Esophagus squamous epithelium (tissue), 4 donors: ENCODE results near the gene HOXB6.

Source experiments
- POLR2A ChIP-seq, 4 donors: fragments of 450-650 bp; IDR thresholded peaks; one replicate each; pipeline ENCODE4 v1.6.1; 2017; ENCODE audit warnings: antibody characterized with exemption in 4 of 4, mild to moderate bottlenecking in 4 of 4, moderate library complexity in 3 of 4
- TF ChIP-seq, protein P1 (sequence below), 6 experiments: fragments of 450-650 bp in 4 of 6; fragments of 200-600 bp in 2 of 6; sonication (generic) in 2 of 6; IDR thresholded peaks; one replicate each; pipeline ENCODE4 v1.5.1; 2016 to 2019; ENCODE audit warnings: antibody characterized with exemption in 6 of 6, mild to moderate bottlenecking in 4 of 6, moderate library complexity in 4 of 6

DNA sequence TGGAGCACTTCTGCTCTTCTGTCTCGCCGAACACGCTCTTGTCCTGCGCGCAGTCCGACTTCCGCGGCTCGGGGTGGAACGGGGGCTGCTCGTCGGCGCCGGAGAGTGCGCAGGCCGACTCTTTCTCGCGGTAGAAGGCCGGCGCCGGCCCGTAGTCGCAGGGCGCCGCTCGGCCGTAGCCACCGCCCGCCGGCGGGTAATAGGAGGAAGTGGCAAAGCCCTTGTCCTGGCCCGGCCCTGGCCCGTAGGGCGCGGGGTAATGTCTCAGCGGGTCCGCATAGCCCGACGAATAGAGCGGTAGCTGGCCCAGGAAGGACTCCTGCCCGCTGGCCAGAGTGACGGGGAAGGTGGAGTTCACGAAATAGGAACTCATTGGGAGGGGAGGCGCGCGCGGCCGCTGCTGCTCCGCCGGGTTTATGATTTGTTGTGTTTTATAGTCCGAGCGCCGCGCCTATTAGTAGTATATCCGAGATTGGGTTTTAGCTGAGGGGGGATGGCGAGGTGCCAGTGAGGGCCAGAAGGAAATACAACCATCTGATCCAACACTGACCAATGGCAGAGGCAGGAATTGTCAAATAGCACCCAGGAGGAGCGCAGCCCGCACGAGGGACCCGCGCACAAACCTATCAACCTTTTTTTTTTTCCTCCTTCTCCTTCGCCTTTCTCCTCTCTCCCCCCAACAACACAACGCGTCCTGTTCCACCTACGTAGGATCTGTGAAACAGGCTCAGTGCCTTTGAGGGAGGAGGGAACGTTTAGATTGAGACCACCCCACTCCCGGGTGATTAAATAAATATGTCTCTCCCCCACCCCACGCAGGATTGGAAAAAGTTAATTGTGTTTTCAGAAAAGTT is 6.8 kb downstream of the HOXB6 start:
- TF ChIP-seq POLR2A (IDR thresholded peaks at IDR 0.05), result no peak
- TF ChIP-seq, protein P1, sequence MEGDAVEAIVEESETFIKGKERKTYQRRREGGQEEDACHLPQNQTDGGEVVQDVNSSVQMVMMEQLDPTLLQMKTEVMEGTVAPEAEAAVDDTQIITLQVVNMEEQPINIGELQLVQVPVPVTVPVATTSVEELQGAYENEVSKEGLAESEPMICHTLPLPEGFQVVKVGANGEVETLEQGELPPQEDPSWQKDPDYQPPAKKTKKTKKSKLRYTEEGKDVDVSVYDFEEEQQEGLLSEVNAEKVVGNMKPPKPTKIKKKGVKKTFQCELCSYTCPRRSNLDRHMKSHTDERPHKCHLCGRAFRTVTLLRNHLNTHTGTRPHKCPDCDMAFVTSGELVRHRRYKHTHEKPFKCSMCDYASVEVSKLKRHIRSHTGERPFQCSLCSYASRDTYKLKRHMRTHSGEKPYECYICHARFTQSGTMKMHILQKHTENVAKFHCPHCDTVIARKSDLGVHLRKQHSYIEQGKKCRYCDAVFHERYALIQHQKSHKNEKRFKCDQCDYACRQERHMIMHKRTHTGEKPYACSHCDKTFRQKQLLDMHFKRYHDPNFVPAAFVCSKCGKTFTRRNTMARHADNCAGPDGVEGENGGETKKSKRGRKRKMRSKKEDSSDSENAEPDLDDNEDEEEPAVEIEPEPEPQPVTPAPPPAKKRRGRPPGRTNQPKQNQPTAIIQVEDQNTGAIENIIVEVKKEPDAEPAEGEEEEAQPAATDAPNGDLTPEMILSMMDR (IDR thresholded peaks at IDR 0.05), result no peak
